NCI-H1436 (cell line): ENCODE results near the gene SND1.

Source experiments
- DNase-seq: peaks from one replicate; lab custom pipeline; 2025; lab: John Stamatoyannopoulos, UW

SND1 gene

DNA sequence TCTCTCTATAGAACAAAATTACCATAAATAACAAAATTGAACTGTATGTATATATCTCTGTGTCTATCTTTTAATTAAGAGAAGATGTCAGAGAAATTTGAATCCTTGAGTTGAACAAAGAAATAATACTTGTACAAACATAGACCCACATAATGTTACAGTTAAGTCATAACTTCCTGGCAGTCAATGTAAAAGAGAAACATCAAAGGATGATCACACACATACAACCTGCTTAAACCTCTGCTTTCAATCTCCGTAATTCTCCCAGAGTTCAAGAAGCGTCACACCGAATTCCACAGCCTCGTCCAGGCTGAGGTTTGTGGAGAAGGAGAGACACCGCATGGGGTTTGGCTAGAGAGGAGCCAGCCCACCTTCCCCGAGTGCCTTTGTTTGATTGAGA lies 419.4 kb downstream of the SND1 start:
- DNase-seq = no peak

DNA sequence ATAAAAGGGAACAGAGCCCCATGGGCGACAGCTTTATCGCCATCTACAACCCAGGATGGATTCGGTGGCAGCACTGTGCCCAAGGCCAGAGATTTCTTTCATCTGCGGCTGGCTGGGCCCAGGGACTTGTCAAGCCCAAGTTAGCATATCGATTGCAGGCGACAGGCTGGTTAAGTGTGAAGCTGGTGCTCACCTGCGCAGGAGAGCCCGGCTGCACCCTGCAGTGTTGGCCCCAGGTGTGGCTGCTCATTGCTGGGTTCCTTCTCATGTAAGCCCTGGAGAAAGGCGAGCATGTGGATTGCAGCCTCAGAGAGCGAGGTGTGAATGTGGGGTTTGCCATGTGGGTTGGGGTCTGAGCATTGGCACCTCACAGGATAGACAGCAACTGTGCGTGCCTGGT lies 419.8 kb downstream of the SND1 start:
- DNase-seq = no peak

DNA sequence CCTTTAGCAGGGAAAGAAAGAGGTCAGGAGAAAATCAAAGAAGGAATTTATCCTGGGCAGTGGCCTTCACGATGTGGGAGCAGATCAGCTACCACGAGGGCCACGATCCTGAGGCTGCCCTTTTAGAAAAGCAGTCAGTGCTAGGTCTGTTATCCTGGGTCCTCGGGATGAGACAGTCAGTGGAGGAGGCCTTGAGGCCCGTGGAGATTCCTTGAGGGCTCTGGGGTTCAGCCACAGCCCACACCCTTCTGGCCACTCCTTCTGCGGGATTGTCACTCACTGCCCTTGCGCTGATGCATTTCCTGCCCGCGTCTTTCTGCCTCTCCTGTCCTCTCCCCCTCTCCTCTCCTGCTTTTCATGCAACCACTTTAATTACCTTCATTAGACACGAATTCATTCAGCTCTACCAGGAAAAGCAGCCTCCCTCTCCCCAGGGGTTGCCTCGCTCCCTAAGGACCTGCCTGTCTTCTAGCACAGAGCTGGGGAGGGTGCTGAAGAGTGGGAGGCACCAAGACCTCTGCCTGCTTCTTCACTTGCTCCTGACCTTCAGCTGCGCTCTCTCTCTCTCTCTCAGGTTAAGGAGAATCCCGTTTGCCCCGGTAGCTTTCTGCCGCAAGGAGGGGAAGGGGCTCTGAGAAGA lies 421.8 kb downstream of the SND1 start:
- DNase-seq = peak; percentile 61

GRCh38 chr7:128074336-128074735 lies 422.3 kb downstream of the SND1 start:
- no peak for DNase-seq

GRCh38 chr7:128074736-128075135 lies 422.7 kb downstream of the SND1 start:
- no peak for DNase-seq

DNA sequence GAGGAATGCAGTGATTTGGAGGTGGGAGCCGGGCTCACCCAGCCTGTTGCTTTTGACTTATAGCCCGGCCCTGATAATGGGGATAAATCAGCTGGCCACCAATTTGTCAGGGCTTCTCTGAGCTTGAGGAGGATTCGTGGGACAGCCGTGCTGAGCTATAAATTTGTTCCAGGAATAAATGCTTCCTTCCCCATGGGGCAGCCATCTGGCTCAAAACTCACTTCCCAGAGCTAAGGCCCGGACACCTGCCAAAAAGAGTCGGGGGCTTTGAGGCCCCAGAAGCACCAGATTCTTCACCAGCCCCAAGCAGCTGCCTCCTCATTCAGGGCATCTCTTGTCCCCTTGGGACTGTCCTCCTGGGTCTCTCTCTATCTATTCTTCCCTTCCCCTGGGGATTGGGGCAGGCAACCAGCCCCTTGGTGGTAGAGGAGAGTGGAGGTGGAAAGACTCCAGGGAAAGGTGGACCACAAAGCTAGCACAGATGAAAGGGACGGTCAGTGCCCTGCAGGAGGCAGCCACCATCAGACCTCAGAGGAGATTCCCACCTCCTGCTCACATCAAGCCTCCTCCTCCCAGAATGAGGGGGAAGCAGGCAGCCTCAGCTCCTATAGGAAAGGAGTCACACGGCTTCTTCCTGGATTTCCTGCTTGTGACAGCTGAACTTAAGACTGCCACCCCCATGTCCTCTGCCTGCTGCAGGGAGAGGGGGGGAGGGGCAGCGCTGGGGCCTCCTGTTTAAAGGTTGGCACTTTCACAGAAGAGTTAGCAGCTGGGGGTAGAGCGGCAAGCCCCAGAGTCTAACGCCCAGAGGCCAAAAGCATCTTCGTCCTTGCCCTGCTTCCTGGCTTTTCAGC lies 423.5 kb downstream of the SND1 start:
- DNase-seq = no peak

GRCh38 chr7:128076196-128076795 lies 424.3 kb downstream of the SND1 start:
- DNase-seq = no peak

- no peak for DNase-seq
Observed at GRCh38 chr7:128076796-128077271, 424.8 kb downstream of the SND1 start.

DNA sequence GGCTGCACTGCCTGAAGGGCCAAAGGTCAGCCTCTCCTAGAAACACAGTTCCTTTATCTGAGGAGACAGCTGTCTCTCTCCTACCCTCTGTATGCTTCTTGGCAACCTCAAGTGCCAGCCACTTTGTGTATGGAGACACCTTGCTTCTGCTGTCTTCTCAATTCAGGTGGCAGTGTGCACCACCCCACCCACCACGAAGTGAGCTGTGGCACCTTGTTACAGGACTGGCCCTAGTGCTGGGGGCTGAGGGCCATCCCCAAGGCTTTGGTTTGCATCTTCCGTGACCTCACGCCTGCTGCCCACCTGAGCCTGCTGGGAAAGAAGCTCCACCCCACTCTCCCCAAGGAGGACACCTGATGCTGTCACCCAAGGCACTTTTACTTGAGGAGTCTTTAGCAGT lies 426.3 kb downstream of the SND1 start:
- DNase-seq = no peak

GRCh38 chr7:128080169-128080568 lies 428.2 kb downstream of the SND1 start:
- no peak for DNase-seq

DNA sequence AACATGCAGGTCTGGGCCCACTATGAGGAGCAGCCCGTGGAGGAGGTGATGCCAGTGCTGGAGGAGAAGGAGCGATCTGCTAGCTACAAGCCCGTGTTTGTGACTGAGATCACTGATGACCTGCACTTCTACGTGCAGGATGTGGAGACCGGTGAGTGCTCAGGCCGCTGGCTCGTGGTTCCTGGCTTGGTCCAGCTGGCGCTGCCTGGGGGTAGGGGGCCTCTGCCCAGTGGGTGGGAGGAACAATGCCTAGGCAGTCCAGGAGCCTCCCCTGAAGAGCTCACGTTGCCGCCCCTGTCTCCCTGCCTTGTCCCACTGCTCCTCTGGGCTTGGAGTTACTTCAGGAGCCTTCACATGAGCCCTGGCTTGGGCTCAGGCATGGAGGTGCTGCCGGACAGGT lies 429.4 kb downstream of the SND1 start:
- DNase-seq = no peak

DNA sequence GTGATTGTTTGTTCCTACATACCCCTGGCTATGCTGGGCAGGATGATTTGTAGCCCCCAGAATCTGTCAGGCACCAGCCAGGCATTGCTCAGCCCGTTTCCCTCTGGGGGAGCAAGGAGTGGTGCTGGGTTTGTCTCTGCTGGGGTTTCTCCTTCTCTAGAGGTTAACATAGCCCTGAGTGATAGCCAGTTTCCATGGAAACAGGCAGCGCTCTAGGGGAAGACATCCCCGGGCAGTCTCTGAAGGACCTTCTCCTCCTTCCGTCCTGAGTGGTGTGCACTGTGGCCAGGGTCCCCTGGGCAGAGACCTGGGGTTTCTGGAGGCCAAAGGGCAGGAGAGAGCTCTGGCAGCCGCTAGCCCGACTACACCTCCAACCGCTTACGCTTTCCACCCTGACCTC lies 429.8 kb downstream of the SND1 start:
- no peak for DNase-seq

- no peak for DNase-seq
Observed at GRCh38 chr7:128082431-128082830, 430.4 kb downstream of the SND1 start.

GRCh38 chr7:128084896-128085608 lies 433.1 kb downstream of the SND1 start:
- DNase-seq = no peak

DNA sequence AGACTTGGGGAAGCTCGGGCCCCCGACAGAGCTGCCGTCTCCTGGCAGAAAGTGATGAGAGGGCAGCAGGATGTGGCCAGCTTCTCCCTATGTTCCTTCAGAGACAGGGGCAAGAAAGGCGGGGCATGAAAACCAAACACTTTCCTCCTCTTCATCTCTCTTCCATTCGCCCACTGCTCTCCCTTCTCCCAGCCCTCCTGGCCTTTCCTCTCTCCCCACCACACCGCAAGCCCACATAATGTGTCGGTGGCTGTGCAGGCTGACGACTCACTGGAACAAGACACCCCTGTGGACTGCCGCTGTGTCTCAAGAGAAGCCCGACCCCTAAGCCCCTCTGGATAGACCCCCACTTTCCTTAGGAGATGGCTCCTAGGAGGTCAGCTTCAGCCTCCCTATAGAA lies 438.5 kb downstream of the SND1 start:
- no peak for DNase-seq

DNA sequence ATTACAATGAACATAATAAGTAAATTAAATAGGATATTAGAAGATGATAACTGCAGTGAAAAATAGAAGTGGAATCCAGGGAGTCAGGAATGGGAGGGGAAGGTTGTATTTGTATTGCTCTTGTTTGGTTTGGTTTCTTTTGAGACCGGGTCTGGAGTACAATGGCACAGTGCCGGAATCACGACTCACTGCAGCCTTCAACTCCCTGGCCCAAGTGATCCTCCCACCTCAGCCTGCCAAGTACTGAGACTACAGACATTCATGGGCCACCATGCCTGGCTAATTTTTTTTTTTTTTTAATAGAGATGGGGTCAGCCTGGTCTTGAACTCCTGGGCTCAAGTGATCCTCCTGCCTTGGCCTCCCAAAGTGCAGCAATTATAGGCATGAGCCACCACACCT lies 439.1 kb downstream of the SND1 start:
- no peak for DNase-seq

GRCh38 chr7:128092221-128092620 lies 440.2 kb downstream of the SND1 start:
- DNase-seq = no peak

- DNase-seq = no peak
Observed at GRCh38 chr7:128093614-128094570, 441.9 kb downstream of the SND1 start.

- no peak for DNase-seq
Observed at GRCh38 chr7:128094686-128095085, 442.7 kb downstream of the SND1 start.

DNA sequence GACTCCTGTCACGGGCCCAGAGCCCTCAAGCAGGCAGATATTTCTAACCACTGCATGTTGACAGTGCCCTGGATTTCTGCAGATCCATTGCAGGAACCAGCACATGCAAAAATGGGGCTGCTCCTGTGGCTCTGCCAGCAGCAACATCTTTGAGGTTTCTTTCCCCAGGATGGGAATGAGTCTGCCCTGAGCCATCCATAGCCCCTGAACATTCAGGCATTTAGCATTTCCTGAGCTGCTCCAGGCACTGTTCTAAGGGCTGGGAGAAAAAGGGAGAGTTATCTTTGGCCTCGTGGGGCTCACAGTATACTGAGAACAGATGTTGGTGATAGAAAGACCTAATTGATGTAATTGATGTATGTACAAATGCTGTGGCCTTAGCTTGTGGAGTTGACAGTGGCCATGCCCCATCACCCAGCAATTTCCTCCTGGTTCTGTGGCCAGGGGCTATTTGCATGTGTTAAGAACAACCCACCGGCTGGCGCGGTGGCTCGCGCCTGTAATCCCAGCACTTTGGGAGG lies 445.3 kb downstream of the SND1 start:
- no peak for DNase-seq

DNA sequence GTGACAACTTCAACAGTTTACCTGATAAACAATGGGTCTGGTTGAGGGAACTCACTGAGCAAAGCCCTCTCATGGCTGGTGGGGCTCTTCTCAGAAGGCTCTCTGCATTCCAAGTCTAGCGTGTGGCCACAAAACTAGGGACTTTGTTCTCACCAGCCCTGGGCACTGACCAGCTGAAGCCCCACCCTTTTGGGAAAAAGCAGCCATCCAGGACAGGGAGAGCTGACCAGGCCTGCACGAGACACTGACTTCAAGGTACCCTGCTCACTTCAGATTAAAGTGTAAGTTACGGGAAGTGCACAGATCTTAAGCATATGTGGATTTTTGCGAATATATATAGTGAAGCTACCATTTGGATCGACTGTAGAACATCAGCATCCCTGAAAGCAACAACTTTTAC lies 446.6 kb downstream of the SND1 start:
- no peak for DNase-seq
